ENCODE data around the gene LOXL3. TPM values are rescaled to one million over a fixed set of nuclear protein-coding genes. Genes with fewer than 3 reads are reported as not detected.

Gene LOXL3
- total RNA-seq, 2 experiments from 2014 or later = 0.21 to 0.98 TPM

- no peak for DNase-seq (ENCODE audit: low spot score)
- CTCF ChIA-PET (ENCODE audit: unreplicated experiment) = no interaction called here
- no TSS peak for BruUV-seq (replicated peaks)
- no peak overlapping the region for H2AFZ ChIP-seq (ENCODE audit: low read length)
- H3K4me2 ChIP-seq (ENCODE audit: low read length) = no peak overlapping the region
- H4K20me1 ChIP-seq (ENCODE audit: insufficient read depth, low read length) = no peaks in the 10 kb centered on the region
- H3K4me1 ChIP-seq (ENCODE audit: insufficient read depth, low read length, poor library complexity, severe bottlenecking) = no peaks in the 10 kb centered on the region
- intact Hi-C loops (cut with micrococcal nuclease; ENCODE audit: unreplicated experiment) = no loop called here
- no peaks in the 10 kb centered on the region for H3K36me3 ChIP-seq (ENCODE audit: insufficient read depth, low read length)
- H3K9me2 ChIP-seq (ENCODE audit: insufficient read depth, low read length) = no peaks in the 10 kb centered on the region
- POLR2A ChIA-PET = interaction anchor here (0.5 to 1.0 kb wide), 3 partner anchors 78 to 288 kb away, joined by 3 read pairs; partner anchors contain the start of gene MOGS
- H3K79me2 ChIP-seq (ENCODE audit: insufficient read depth, low read depth, low read length) = no peaks in the 10 kb centered on the region
- no peak for TF ChIP-seq CTCF (conservative IDR thresholded peaks at IDR 0.05; ENCODE audit: low read length)
- no peak for TF ChIP-seq EZH2phosphoT487 (IDR thresholded peaks at IDR 0.05; ENCODE audit: borderline replicate concordance, low read depth, low read length)
- no peak overlapping the region for H3K4me3 ChIP-seq (ENCODE audit: low read depth, low read length, poor library complexity, severe bottlenecking)
- no peak overlapping the region for H3K27ac ChIP-seq (ENCODE audit: low read depth, low read length, poor library complexity, severe bottlenecking)
- H3K9me3 ChIP-seq (ENCODE audit: low read length) = no peaks in the 10 kb centered on the region
These were observed 10.8 kb downstream of the LOXL3 start for GRCh38 chr2:74542978-74543377.

- ChIA-PET POLR2A (no interaction called here), CTCF (ENCODE audit: unreplicated experiment) (no interaction called here)
- no TSS peak for BruUV-seq (replicated peaks)
- H3K79me2 ChIP-seq (ENCODE audit: insufficient read depth, low read depth, low read length) = no peaks in the 10 kb centered on the region
- H3K4me2 ChIP-seq (ENCODE audit: low read length) = no peak overlapping the region
- no peak for DNase-seq (ENCODE audit: low spot score)
- no peak overlapping the region for H2AFZ ChIP-seq (ENCODE audit: low read length)
- H3K4me1 ChIP-seq (ENCODE audit: insufficient read depth, low read length, poor library complexity, severe bottlenecking) = no peaks in the 10 kb centered on the region
- no peak overlapping the region for H3K4me3 ChIP-seq (ENCODE audit: low read depth, low read length, poor library complexity, severe bottlenecking)
- intact Hi-C loops (cut with micrococcal nuclease; ENCODE audit: unreplicated experiment) = no loop called here
- H3K9me2 ChIP-seq (ENCODE audit: insufficient read depth, low read length) = no peaks in the 10 kb centered on the region
- TF ChIP-seq CTCF (conservative IDR thresholded peaks at IDR 0.05; ENCODE audit: low read length) (no peak), EZH2phosphoT487 (IDR thresholded peaks at IDR 0.05; ENCODE audit: borderline replicate concordance, low read depth, low read length) (no peak)
- no peaks in the 10 kb centered on the region for H4K20me1 ChIP-seq (ENCODE audit: insufficient read depth, low read length)
- no peaks in the 10 kb centered on the region for H3K9me3 ChIP-seq (ENCODE audit: low read length)
- H3K27ac ChIP-seq (ENCODE audit: low read depth, low read length, poor library complexity, severe bottlenecking) = no peak overlapping the region
- no peaks in the 10 kb centered on the region for H3K36me3 ChIP-seq (ENCODE audit: insufficient read depth, low read length)
These were observed 13.5 kb downstream of the LOXL3 start for GRCh38 chr2:74540291-74540690.

- Histone ChIP-seq H3K9me3 (ENCODE audit: low read length) (no peaks in the 10 kb centered on the region), H3K36me3 (ENCODE audit: insufficient read depth, low read length) (no peaks in the 10 kb centered on the region), H3K27ac (ENCODE audit: low read depth, low read length, poor library complexity, severe bottlenecking) (no peak overlapping the region), H3K4me1 (ENCODE audit: insufficient read depth, low read length, poor library complexity, severe bottlenecking) (no peaks in the 10 kb centered on the region), H3K79me2 (ENCODE audit: insufficient read depth, low read depth, low read length) (no peaks in the 10 kb centered on the region), H2AFZ (ENCODE audit: low read length) (no peak overlapping the region), H4K20me1 (ENCODE audit: insufficient read depth, low read length) (no peaks in the 10 kb centered on the region), H3K9me2 (ENCODE audit: insufficient read depth, low read length) (no peaks in the 10 kb centered on the region), H3K4me2 (ENCODE audit: low read length) (no peak overlapping the region), H3K4me3 (ENCODE audit: low read depth, low read length, poor library complexity, severe bottlenecking) (no peak overlapping the region)
- DNase-seq (ENCODE audit: low spot score) = no peak
- no TSS peak for BruUV-seq (replicated peaks)
- POLR2A ChIA-PET = no interaction called here
- CTCF ChIA-PET (ENCODE audit: unreplicated experiment) = no interaction called here
- TF ChIP-seq EZH2phosphoT487 (IDR thresholded peaks at IDR 0.05; ENCODE audit: borderline replicate concordance, low read depth, low read length) (no peak), CTCF (conservative IDR thresholded peaks at IDR 0.05; ENCODE audit: low read length) (no peak)
- intact Hi-C loops (cut with micrococcal nuclease; ENCODE audit: unreplicated experiment) = no loop called here
These were observed 14.8 kb downstream of the LOXL3 start for GRCh38 chr2:74538881-74539339.
